Neural progenitor cell (in vitro differentiated cells): ENCODE data around the gene COX5A. TPM values are rescaled to one million over a fixed set of nuclear protein-coding genes. Genes with fewer than 3 reads are reported as not detected.
"Not testable (repeated sequence)": the region's sequence is repeated elsewhere in the genome, so short reads cannot be mapped to it uniquely, and the experiment has no call there.

Experiments used
- DNase-seq: peaks from one replicate; pipeline ENCODE4 v3.0.0-alpha.2; 2016; ENCODE audit warnings: low spot score
- H2AFZ ChIP-seq: fragments of 200-600 bp; sonication (generic); replicated peaks from 2 replicates; pipeline ENCODE4 v1.6.1; 2016; ENCODE audit warnings: antibody characterized with exemption
- H3F3A ChIP-seq: fragments of 200-600 bp; sonication (generic); 2 replicates; pipeline ENCODE4 v1.6.1; 2016; ENCODE audit warnings: antibody characterized with exemption, low read depth
- H3K27ac ChIP-seq: fragments of 200-600 bp; sonication (generic); 2 replicates; pipeline ENCODE4 v1.5.1; 2016; ENCODE audit warnings: mild to moderate bottlenecking
- H3K27me3 ChIP-seq: fragments of 200-600 bp; sonication (generic); 2 replicates; pipeline ENCODE4 v1.6.1; 2016; ENCODE audit warnings: mild to moderate bottlenecking, moderate library complexity
- H3K36me3 ChIP-seq: fragments of 200-600 bp; sonication (generic); 2 replicates; pipeline ENCODE4 v1.5.1; 2016
- H3K4me1 ChIP-seq: fragments of 200-600 bp; sonication (generic); 2 replicates; pipeline ENCODE4 v1.6.1; 2016; ENCODE audit warnings: mixed run types
- H3K4me2 ChIP-seq: fragments of 200-600 bp; sonication (generic); 2 replicates; pipeline ENCODE4 v1.6.1; 2016
- H3K4me3 ChIP-seq: fragments of 200-600 bp; sonication (generic); 2 replicates; pipeline ENCODE4 v1.5.1; 2016
- H3K79me2 ChIP-seq: fragments of 200-600 bp; sonication (generic); 2 replicates; pipeline ENCODE4 v1.6.1; 2016; ENCODE audit warnings: low read depth
- H3K9ac ChIP-seq: fragments of 200-600 bp; sonication (generic); 2 replicates; pipeline ENCODE4 v1.6.1; 2016
- H3K9me3 ChIP-seq: fragments of 200-600 bp; sonication (generic); 2 replicates; pipeline ENCODE4 v1.5.1; 2016; ENCODE audit warnings: low read depth
- H4K20me1 ChIP-seq: fragments of 200-600 bp; sonication (generic); 2 replicates; pipeline ENCODE4 v1.6.1; 2016; ENCODE audit warnings: low read depth
- H3K27ac Mint-ChIP-seq: 3 replicates; pipeline ENCODE4 v1.8.0; 2021; ENCODE audit warnings: mixed read lengths
- H3K27me3 Mint-ChIP-seq: 2 replicates; pipeline ENCODE4 v1.8.0; 2022; ENCODE audit warnings: low read depth, mild to moderate bottlenecking, inconsistent platforms, moderate library complexity, mixed read lengths; ENCODE audit not compliant: insufficient read depth
- H3K36me3 Mint-ChIP-seq: 3 replicates; pipeline ENCODE4 v1.8.0; 2021; ENCODE audit warnings: mixed read lengths
- H3K4me1 Mint-ChIP-seq: 3 replicates; pipeline ENCODE4 v1.8.0; 2021; ENCODE audit warnings: mixed read lengths
- H3K4me3 Mint-ChIP-seq: 3 replicates; pipeline ENCODE4 v1.8.0; 2021; ENCODE audit warnings: mild to moderate bottlenecking, moderate library complexity, mixed read lengths
- H3K9me3 Mint-ChIP-seq: 3 replicates; pipeline ENCODE4 v1.8.0; 2020; ENCODE audit warnings: mixed read lengths
- CTCF ChIP-seq: fragments of 200-600 bp; sonication (generic); IDR thresholded peaks from 2 replicates; pipeline ENCODE4 v1.5.1; 2017; ENCODE audit warnings: antibody characterized with exemption, mild to moderate bottlenecking
- EZH2 ChIP-seq: fragments of 200-600 bp; sonication (generic); IDR thresholded peaks from 2 replicates; pipeline ENCODE4 v1.6.1; 2017; ENCODE audit warnings: antibody characterized with exemption, mild to moderate bottlenecking, moderate library complexity
- EZH2phosphoT487 ChIP-seq: fragments of 200-600 bp; sonication (generic); IDR thresholded peaks from 2 replicates; pipeline ENCODE4 v1.6.1; 2017; ENCODE audit warnings: antibody characterized with exemption
- total RNA-seq: library from RNA; depleted of rRNA; stranded (reverse); fragments of >200 nt; gene quantifications from 2 replicates; pipeline ENCODE4 v1.2.3, GENCODE V29; 2015; ENCODE audit warnings: low replicate concordance

The COX5A gene
- total RNA-seq, 1 donor from 2014 or later: 200 TPM

DNA sequence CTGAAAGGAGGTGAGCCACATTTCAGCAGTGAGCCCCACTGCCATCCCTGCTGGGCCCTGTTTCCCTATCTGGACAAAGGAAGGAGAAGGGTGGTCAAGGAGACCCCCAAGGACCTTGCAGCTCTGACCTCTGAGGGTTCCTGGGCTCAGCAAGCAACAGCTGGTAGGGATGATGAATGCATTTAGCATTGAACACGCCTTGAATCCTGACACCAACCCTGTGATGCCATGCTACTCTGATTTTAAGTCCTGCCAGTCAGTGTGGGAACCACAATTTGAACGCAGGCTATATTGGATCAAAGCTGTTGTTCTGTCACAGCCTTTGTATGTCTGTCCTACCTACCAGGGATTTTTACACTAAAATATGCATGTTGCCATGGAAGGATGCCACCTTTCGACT is 41.6 kb downstream of the COX5A start:
- Histone ChIP-seq H2AFZ (no peak overlapping the region), H3K9me3 (no peaks in the 10 kb centered on the region), H3K36me3 (peaks cover 10% of the 10 kb centered on the region), H4K20me1 (no peaks in the 10 kb centered on the region), H3K4me2 (no peak overlapping the region), H3K4me1 (no peaks in the 10 kb centered on the region), H3K4me3 (no peak overlapping the region), H3K9ac (no peak overlapping the region), H3F3A (peaks cover 4% of the 10 kb centered on the region), H3K27me3 (no peaks in the 10 kb centered on the region), H3K27ac (no peak overlapping the region), H3K79me2 (peaks cover 8% of the 10 kb centered on the region)
- no peak for TF ChIP-seq EZH2
- TF ChIP-seq CTCF: no peak
- no peak for TF ChIP-seq EZH2phosphoT487
- Mint-ChIP-seq H3K27ac (no peak overlapping the region), H3K27me3 (peaks cover 7% of the 10 kb centered on the region), H3K9me3 (no peaks in the 10 kb centered on the region), H3K4me3 (no peak overlapping the region), H3K4me1 (no peaks in the 10 kb centered on the region), H3K36me3 (peaks cover 18% of the 10 kb centered on the region)
- DNase-seq: no peak

DNA sequence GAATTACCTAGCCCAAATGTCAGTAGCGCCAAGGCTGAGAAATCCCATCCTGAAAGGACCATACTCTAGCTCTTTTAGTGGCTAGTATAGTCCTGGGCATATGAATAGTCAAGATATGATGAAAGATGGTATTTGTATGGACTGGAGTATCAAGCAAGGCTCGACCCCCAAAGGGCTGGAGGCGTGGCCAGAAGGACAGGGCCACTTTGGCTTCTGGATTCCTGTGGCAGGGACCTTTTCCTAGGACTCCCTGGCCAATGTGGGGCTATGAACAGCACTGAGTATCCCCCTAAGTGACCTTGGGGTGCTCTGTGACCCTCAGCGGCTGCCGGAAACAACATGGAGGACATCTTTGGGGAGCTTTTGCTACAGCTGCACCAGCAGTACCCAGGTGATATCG is 42.0 kb downstream of the COX5A start:
- H3K36me3 Mint-ChIP-seq: peaks cover 18% of the 10 kb centered on the region
- H3K27me3 ChIP-seq: no peaks in the 10 kb centered on the region

GRCh38 chr15:74894383-74894782 is 43.5 kb downstream of the COX5A start:
- H3K36me3 ChIP-seq: not testable (repeated sequence)

More for the DNA sequence above, 42.0 kb downstream of the COX5A start:
- no peak for DNase-seq
- no peak overlapping the region for H3K27ac ChIP-seq
- TF ChIP-seq CTCF: no peak
- H3K4me3 ChIP-seq: no peak overlapping the region
- Mint-ChIP-seq H3K4me3 (no peak overlapping the region), H3K9me3 (no peaks in the 10 kb centered on the region), H3K27ac (no peak overlapping the region), H3K4me1 (peaks cover 1% of the 10 kb centered on the region), H3K27me3 (peaks cover 7% of the 10 kb centered on the region)
- no peak overlapping the region for H3K4me2 ChIP-seq
- no peaks in the 10 kb centered on the region for H4K20me1 ChIP-seq
- H3F3A ChIP-seq: peaks cover 4% of the 10 kb centered on the region
- no peaks in the 10 kb centered on the region for H3K9me3 ChIP-seq
- H2AFZ ChIP-seq: no peak overlapping the region
- H3K9ac ChIP-seq: no peak overlapping the region
- peaks cover 5% of the 10 kb centered on the region for H3K36me3 ChIP-seq
- H3K79me2 ChIP-seq: peaks cover 7% of the 10 kb centered on the region
- peaks cover under 1% of the 10 kb centered on the region for H3K4me1 ChIP-seq

GRCh38 chr15:74893627-74894026 is 44.2 kb downstream of the COX5A start:
- TF ChIP-seq CTCF (no peak), EZH2phosphoT487 (no peak), EZH2 (no peak)
- Histone ChIP-seq H3K36me3 (no peaks in the 10 kb centered on the region), H3K79me2 (peaks cover 12% of the 10 kb centered on the region), H4K20me1 (no peaks in the 10 kb centered on the region), H3K4me2 (no peak overlapping the region), H3K9ac (no peak overlapping the region), H3K27ac (no peak overlapping the region), H3K4me3 (no peak overlapping the region), H3K4me1 (peaks cover 5% of the 10 kb centered on the region), H3F3A (peaks cover 13% of the 10 kb centered on the region), H3K27me3 (peaks cover 4% of the 10 kb centered on the region), H2AFZ (no peak overlapping the region), H3K9me3 (no peaks in the 10 kb centered on the region)
- Mint-ChIP-seq H3K27ac (no peak overlapping the region), H3K9me3 (no peaks in the 10 kb centered on the region), H3K27me3 (peaks cover 4% of the 10 kb centered on the region), H3K4me1 (peaks cover 18% of the 10 kb centered on the region), H3K4me3 (peak overlapping the region; percentile 12), H3K36me3 (peaks cover 14% of the 10 kb centered on the region)
- no peak for DNase-seq

More at GRCh38 chr15:74894383-74894782, 43.5 kb downstream of the COX5A start:
- not testable (repeated sequence) for H3F3A ChIP-seq, H4K20me1 ChIP-seq, H3K9ac ChIP-seq, H3K27ac ChIP-seq, H3K27ac Mint-ChIP-seq, H3K27me3 ChIP-seq, H3K9me3 ChIP-seq, H3K27me3 Mint-ChIP-seq, H3K4me3 ChIP-seq, H3K4me3 Mint-ChIP-seq, H3K9me3 Mint-ChIP-seq, H2AFZ ChIP-seq, H3K4me1 ChIP-seq, DNase-seq, H3K4me2 ChIP-seq
- Mint-ChIP-seq H3K4me1 (peaks cover 11% of the 10 kb centered on the region), H3K36me3 (peaks cover 14% of the 10 kb centered on the region)
- peaks cover 12% of the 10 kb centered on the region for H3K79me2 ChIP-seq
